GM12872 (cell line): Measurements from ENCODE around the gene KIAA0319L.

Experiments
- TF ChIP-seq, protein P1 (sequence below): IDR thresholded peaks from 3 replicates; pipeline ENCODE4 v1.5.1; 2011; ENCODE audit warnings: low read depth, mild to moderate bottlenecking, low read length, moderate library complexity; ENCODE audit not compliant: insufficient read depth

The KIAA0319L gene

DNA sequence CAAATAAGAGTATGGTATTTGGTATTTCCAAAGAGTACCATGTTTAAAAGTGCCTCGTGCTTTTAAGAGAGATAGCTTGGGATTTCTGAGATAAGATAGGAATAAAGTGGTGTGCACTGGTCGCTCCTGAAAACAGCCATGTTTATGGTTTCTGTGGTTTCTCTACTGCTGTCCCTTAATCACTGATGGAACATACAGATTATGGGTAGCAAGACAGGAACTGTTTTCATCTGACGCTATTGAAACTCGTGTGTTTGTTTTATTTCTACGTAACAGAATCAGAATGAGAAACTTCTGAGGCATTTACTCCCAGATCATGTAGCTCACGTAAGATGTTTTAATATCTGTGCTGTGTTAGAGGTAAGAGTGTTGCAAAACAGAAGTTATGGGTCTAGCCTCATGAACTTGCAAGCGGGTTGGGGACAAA is 126.0 kb downstream of the KIAA0319L start:
- TF ChIP-seq, protein P1, sequence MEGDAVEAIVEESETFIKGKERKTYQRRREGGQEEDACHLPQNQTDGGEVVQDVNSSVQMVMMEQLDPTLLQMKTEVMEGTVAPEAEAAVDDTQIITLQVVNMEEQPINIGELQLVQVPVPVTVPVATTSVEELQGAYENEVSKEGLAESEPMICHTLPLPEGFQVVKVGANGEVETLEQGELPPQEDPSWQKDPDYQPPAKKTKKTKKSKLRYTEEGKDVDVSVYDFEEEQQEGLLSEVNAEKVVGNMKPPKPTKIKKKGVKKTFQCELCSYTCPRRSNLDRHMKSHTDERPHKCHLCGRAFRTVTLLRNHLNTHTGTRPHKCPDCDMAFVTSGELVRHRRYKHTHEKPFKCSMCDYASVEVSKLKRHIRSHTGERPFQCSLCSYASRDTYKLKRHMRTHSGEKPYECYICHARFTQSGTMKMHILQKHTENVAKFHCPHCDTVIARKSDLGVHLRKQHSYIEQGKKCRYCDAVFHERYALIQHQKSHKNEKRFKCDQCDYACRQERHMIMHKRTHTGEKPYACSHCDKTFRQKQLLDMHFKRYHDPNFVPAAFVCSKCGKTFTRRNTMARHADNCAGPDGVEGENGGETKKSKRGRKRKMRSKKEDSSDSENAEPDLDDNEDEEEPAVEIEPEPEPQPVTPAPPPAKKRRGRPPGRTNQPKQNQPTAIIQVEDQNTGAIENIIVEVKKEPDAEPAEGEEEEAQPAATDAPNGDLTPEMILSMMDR = no peak

DNA sequence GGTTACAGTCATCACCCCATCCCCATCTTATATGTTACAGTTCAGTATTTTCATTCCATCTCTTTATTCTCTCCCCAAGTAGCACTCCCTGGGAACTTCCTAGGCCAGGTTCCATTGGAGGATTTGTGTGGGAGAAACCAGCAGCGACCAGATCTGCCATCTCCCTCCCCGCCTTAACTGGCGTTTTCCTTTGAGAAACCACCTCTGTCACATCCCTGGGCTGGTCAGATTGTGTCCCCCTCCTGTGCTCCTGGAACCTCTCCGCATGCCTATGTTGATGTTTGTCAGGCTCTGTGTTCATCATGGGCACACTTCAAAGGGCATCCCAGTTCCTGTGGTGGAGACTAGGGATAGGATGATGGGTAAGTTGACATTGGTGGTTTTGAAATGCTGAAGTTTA is 126.4 kb downstream of the KIAA0319L start:
- TF ChIP-seq, protein P1 = no peak

DNA sequence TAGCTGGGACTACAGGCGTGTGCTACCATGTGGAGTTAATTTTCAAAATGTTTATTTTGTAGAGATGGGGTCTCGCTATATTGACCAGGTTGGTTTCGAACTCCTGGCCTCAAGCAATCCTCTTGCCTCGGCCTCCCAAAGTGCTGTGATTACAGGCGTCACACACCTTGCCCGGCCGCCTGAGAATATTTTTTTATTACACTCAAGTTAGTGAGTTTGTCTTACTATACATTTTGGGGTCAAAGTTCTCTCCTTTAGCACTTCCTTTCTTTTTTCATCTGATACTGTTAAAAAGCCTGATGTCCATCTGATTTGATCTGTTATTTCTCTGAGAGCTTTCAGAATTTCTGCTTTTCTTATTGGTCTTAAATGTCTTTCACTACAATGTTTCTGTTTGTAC is 128.8 kb downstream of the KIAA0319L start:
- TF ChIP-seq, protein P1 = no peak

DNA sequence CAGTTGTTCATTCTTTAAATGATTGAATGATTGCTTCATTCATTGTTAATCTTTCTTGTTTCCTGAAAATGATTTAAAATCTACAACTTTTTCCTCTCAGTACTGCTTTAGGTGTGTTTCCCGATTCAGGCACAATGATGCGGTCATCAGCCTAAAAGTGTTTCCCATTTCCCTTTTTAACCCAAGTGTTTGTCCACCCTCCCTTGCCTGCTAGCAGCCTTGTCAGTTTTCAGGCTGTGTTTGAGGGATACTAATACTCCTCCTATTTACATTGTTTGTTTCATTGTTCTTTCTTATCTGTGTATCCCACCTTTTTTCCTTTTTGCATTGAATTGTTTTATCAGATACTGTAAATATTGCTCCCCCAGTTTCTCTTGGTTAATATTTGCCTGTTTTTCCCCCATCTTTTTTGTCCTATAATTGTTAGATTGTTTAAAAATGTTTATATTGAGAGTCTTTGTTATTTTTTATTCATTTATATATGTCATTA is 131.1 kb downstream of the KIAA0319L start:
- TF ChIP-seq, protein P1 = no peak

DNA sequence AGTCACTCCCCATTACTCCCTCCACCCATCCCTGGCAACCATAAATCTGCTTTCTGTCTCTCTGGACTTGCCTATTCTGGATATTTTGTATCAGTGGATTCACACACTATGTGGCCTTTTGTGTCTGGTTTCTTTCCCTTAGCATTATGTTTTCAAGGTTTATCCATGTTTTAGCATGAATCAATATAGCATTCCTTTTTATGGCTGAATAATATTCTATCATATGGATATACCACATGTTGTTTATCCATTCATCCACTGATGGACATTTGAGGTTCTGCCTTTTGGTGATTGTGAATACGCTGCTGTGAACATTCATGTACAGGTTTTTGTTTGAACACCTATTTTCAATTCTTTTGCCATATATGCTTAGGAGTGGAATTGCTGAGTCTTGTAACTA is 148.3 kb downstream of the KIAA0319L start:
- TF ChIP-seq, protein P1 = no peak

DNA sequence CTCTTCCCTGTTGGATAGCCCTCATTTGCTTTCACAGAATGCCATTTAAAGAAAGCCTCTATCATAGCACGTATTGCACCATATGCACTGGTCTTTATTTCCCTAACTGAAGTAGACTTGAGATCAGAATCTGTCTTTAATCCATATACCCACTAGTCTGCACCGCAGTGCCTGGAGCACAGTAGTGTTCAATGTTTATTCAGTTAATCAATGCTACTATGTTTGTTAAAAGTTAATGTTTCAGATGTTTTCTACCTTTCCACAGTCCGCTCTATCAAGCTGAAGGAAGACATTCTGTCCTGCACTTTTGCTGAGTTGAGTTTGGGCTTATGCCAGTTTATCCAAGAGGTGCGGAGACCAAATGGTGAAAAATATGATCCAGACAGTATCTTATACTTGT is 149.5 kb downstream of the KIAA0319L start:
- TF ChIP-seq, protein P1 = no peak

DNA sequence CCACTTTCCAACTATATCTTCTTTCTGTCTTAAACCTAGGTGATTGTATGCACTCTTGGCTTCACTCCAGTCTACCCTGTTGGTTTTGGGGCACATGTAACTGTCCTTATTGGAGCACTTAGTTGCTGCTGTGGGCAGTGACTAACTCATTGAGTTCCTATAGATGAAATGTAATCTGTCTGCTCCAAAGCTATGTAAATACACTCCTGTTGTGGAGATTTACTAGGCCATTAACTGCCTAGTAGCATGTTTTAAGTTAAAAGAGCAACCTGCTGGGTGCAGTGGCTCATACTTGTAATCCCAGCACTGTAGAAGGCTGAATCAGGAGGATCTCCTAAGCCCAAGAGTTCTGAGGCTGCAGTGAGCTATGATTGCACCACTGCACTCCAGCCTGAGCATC is 151.1 kb downstream of the KIAA0319L start:
- TF ChIP-seq, protein P1 = no peak

DNA sequence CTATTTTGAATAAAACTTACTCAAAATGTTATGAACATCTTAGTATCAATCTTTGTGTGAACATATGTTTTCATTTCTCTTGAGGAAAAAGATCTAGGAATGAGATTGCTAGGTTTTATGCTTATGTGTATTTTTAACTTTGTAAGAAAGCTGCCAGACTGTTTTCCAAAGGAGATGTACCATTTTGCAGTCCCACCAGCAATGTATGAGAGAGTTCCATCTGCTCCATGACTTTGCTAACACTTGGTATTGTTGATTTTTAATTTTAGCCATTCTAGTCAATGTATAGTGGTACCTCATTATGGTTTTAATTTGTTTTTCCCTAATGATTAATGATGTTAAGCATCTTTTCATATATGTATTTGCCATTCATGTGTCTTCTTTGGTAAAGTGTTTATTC is 156.2 kb downstream of the KIAA0319L start:
- TF ChIP-seq, protein P1 = no peak
